Aorta (tissue), 5 donors: ENCODE results near the gene NDUFB8. TPM values are rescaled to one million over a fixed set of nuclear protein-coding genes. Genes with fewer than 3 reads are reported as not detected.
"Not testable (repeated sequence)": the region's sequence is repeated elsewhere in the genome, so short reads cannot be mapped to it uniquely, and the experiment has no call there.

Experiments used
- ATAC-seq: fragments of 200-7000 bp; cut with Tn5 transposase; one replicate; pipeline ENCODE4 v1.9.1; 2022; ENCODE audit warnings: moderate library complexity; ENCODE audit not compliant: low FRiP score
- DNase-seq, 2 donors: peaks; one replicate each; pipeline ENCODE4 v3.0.0-alpha.2; 2020
- H3K27ac ChIP-seq, 2 donors: one replicate each; pipeline ENCODE4 v1.5.1; 2013; ENCODE audit warnings: low read length in 2 of 2, mild to moderate bottlenecking in 2 of 2, moderate library complexity in 2 of 2, control low read depth in 1 of 2, inconsistent platforms in 1 of 2, low read depth in 1 of 2
- H3K27me3 ChIP-seq, 2 donors: one replicate each; pipeline ENCODE4 v1.6.1; 2013; ENCODE audit warnings: control low read depth in 1 of 2, low read length in 1 of 2, mild to moderate bottlenecking in 1 of 2, moderate library complexity in 1 of 2; ENCODE audit not compliant: insufficient read depth in 2 of 2, control insufficient read depth in 1 of 2
- H3K36me3 ChIP-seq, 2 donors: one replicate each; pipeline ENCODE4 v1.6.1; 2013; ENCODE audit warnings: control low read depth in 1 of 2, low read length in 1 of 2, mild to moderate bottlenecking in 1 of 2; ENCODE audit not compliant: insufficient read depth in 2 of 2, control insufficient read depth in 1 of 2
- H3K4me1 ChIP-seq, 2 donors: one replicate each; pipeline ENCODE4 v1.6.1; 2013; ENCODE audit warnings: low read length in 2 of 2, control low read depth in 1 of 2, mild to moderate bottlenecking in 1 of 2, moderate library complexity in 1 of 2; ENCODE audit not compliant: insufficient read depth in 2 of 2, control insufficient read depth in 1 of 2
- H3K4me3 ChIP-seq, 2 donors: one replicate each; pipeline ENCODE4 v1.5.1; 2013; ENCODE audit warnings: low read length in 2 of 2, control low read depth in 1 of 2, mild to moderate bottlenecking in 1 of 2
- H3K9me3 ChIP-seq: one replicate; pipeline ENCODE4 v1.6.1; 2013; ENCODE audit warnings: mild to moderate bottlenecking, low read length; ENCODE audit not compliant: control insufficient read depth
- WGBS, 2 donors: extraction: QIAGEN DNeasy Blood & Tissue Kit; methylation state at CpG; one replicate each; pipeline ENCODE4 v1.1.7; 2013; 5-methylcytosine and 5-hydroxymethylcytosine counted together
- intact Hi-C, 2 donors: fragments of 100-400 bp; cut with DNase I; formaldehyde crosslinking; loops; one replicate each; pipeline versions ENCODE4 v1.14.2 to v1.15.0; 2022
- long read RNA-seq, 2 donors: library from polyadenylated mRNA; unstranded; transcript quantifications; one replicate each; pipeline ENCODE4 v2.0.0, GENCODE V29; 2020 to 2021
- polyA plus RNA-seq, 2 donors: library from polyadenylated mRNA; stranded (reverse); fragments of 200-250 nt; gene quantifications; one replicate each; pipeline ENCODE4 v1.2.3, GENCODE V29; 2013
- total RNA-seq, 2 donors: library from RNA; stranded (reverse); fragmentation: NEBNext Ultra II Directional; extraction: Animal tissue kit (Norgen Biotek cat#: 25700); gene quantifications; one replicate each; pipeline ENCODE4 v1.2.1, GENCODE V29; 2021
- donor health status: healthy with polysubstance abuse.
- donor health status: Bipolar disorder and iron deficiency.
- donor health status: DM: no; HTN: no; CAD: no.
- donor health status: DM: no; HTN: no; CAD: no.
- donor health status: DM: yes; HTN: yes; CAD: no.

NDUFB8 gene
- total RNA-seq (100 to 1,000 TPM; 127 TPM), polyA plus RNA-seq (100 to 1,000 TPM; 322 to 337 TPM)
- long read RNA-seq, donor 1, transcript NDUFB8-205 (4 exons, 829 nt) = minor isoform, 40 of 118 reads
- long read RNA-seq, donor 1, transcript NDUFB8-201 (5 exons, 671 nt) = major isoform, 57 of 118 reads
- long read RNA-seq, donor 1, partial matches to known transcripts = 5 of 118 reads
- long read RNA-seq, donor 1, other reads (novel, unspliced or antisense) = 7 of 118 reads
- long read RNA-seq, donor 2, transcript NDUFB8-201 (5 exons, 671 nt) = major isoform, 42 of 57 reads
- long read RNA-seq, donor 2, transcript NDUFB8-205 (4 exons, 829 nt) = minor isoform, 5 of 57 reads
- long read RNA-seq, donor 2, partial matches to known transcripts = 6 of 57 reads
- long read RNA-seq, donor 2, other reads (novel, unspliced or antisense) = 2 of 57 reads

DNA sequence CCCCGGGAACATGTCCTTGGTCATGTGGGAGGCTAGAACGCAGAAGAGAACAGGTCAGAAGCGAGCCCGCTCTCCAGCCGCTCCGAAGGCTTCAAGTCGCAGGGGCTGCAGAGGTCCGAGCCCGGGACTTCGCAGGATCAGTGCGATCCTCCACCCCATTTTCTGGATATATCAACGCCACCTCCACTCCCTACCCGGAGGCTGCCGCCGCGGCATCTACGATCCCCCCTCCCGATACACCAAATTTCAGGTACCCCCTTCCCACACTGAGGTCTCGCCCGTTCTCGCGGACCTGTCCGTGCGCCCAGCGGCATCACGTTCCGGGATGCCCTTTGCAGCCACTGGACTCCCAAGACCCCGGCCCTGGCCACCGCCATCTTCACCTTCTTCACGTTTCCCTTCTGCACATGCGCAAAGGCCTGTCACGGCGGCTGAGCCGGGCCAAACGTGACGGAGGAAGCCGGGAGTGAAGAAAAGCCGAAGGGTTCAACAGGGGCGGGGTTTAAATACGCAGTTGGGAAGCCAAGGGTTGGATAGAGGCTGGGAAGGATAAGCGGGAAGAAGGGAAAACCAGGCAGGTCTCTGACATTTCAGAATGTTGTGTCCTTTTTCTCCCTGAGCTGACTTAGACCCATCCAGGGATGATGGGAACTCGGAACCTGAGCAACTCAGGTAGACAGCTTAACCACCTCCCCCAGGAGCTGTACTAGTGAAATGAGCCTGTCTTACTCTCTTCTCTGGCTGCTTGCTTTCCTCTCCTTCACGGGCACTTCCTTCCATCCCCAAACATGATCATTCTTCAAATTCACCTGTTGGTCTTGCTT, at the start of gene NDUFB8:
TSS of gene NDUFB8 (minus strand) at position 397 of the 824 bp plus-strand sequence. CDS start at position 377, 20 bp downstream.
- 1% methylated on average over 43 of the region's 43 CpGs for WGBS, 2 donors
- peak within 1 kb of the TSS; percentile 35 to 74 for H3K4me3 ChIP-seq
- H3K27me3 ChIP-seq = no peaks in the 10 kb centered on the region
- ATAC-seq (peak; percentile 95), DNase-seq (peak; percentile 93 to 96)
- no peaks in the 10 kb centered on the region for H3K9me3 ChIP-seq
- no peaks in the 10 kb centered on the region for H3K4me1 ChIP-seq
- H3K36me3 ChIP-seq = peaks cover 0 to 4% of the 10 kb centered on the region in 2 donors
- intact Hi-C loops = loop anchor here (10.0 kb wide), 2 partner anchors 185 to 385 kb away; partner anchors contain the start of genes SLF2 (in 2 of the 2) and SCD (in 1 of the 2)
- peak within 1 kb of the TSS in 1 of 2 donors; percentile 71 for H3K27ac ChIP-seq

DNA sequence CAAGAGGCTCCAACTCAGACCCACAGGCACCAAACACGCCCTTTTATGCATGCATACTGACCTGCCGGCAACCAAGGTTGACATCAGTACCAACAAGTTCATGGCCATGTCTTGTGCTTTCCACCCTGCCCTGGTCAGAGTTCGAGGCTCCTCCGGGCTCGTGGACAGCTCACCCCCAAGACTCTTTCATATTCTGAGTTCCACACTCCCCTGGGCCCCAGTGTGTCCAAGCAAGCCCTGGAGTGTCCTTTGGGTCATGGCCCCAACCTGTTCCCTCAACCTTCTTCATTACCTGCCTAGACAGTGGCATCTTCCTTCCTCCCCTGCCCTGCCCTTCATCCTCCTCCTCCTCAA, 46.6 kb upstream of the NDUFB8 start:
- 78 to 82% methylated on average over 5 of the region's 5 CpGs for WGBS, 2 donors
- Histone ChIP-seq H3K4me3 (no peak overlapping the region), H3K4me1 (no peaks in the 10 kb centered on the region), H3K9me3 (no peaks in the 10 kb centered on the region), H3K27me3 (no peaks in the 10 kb centered on the region), H3K27ac (no peak overlapping the region), H3K36me3 (no peaks in the 10 kb centered on the region)
- DNase-seq = no peak
- intact Hi-C loops = no loop called here
- no peak for ATAC-seq

DNA sequence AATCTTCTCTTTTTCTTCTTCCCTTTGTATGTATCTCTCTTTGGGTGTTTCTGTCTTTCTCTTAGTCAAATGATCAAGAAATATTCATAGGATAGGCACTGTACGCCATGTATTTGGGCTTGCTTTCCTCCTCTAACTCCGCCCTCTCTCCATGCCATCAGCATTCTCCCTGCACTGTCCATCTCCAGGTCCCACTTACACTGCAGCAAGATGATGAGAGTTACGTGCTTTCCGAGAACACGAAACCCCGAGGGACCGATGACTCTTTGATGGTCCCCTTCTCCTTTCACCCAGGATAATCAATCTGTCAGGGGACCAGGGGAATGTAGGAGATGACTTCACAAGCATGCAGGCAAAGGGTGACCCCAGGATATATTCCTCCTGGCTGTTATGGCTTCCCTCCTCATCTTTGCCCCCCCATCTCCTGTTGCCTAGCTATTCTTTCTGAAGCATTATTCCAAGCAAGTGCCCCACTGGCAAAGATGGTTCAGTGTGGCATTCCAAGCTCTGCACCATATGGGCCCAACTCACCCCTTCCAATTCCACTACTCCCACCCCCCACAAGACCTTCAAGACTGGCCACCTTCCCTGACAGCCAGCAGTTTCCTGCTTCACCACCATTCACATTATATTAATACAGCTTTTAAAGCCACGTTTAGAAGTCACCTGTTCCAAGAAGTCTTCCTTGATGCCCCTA, 46.1 kb upstream of the NDUFB8 start:
- no peaks in the 10 kb centered on the region for H3K27me3 ChIP-seq
- intact Hi-C loops = no loop called here

DNA sequence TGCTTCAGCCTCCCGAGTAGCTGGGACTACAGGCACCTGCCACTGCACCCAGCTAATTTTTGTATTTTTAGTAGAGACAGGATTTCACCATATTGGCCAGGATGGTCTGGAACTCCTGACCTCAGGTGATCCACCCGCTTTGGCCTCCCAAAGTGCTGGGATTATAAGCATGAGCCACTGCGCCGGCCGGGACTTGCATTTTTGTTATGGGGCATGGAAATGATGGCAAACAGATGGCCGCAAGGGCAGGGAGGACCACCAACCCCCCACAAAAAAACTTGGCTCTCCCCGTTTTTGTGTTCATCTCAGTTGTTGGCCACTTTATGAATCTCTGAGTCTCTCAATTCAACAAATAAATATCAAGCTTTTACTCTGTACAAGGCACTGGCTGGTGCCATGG, 45.5 kb upstream of the NDUFB8 start:
- DNase-seq, H3K4me1 ChIP-seq, H3K36me3 ChIP-seq, H3K27me3 ChIP-seq, H3K4me3 ChIP-seq, H3K27ac ChIP-seq, ATAC-seq, H3K9me3 ChIP-seq, intact Hi-C loops: not testable (repeated sequence)
- 77 to 78% methylated on average over 7 of the region's 7 CpGs for WGBS, 2 donors

More for the DNA sequence above, 46.1 kb upstream of the NDUFB8 start:
- H3K9me3 ChIP-seq = no peaks in the 10 kb centered on the region
- H3K4me1 ChIP-seq = no peaks in the 10 kb centered on the region
- no peak overlapping the region for H3K4me3 ChIP-seq
- H3K36me3 ChIP-seq = no peaks in the 10 kb centered on the region
- H3K27ac ChIP-seq = no peak overlapping the region
- DNase-seq (no peak), ATAC-seq (no peak)
- WGBS, 2 donors = 72% methylated on average over 8 of the region's 8 CpGs

DNA sequence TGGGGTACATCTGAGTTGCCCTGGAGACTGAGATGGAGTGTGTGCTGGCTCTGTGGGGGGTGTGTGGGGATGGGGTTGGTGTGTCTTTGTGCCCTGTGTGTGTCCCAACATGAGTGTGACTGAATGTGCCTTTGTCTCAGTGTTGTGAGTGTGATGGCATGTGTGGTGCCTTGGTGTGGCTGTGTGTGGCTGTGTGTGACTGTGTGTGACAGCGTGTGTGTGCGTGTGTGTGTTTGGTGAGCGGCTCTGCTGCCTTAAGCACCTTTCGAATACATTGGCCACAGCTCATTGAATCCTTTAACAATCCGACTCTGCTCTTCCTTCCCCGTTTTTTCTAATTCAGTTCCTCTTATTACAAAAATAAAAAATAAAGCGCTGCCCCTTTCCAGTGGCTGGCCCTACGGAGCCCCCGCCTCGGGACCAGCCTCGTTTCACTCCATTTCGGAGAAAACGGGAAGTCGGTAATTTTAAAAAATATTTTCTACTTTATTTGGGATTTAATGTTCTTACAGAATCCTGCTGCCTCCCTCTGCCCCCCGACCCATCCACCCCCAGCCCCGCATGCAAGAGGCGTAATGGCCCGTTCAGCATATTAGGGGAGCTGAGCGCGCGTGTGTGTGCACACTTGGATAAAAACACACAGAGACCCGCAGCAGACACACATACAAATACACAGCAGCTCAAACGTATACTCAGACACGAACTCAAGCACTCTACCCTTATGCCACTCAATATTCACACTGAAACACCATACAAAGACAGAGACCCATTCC, 41.6 kb upstream of the NDUFB8 start:
- DNase-seq (no peak), ATAC-seq (no peak)
- H3K27me3 ChIP-seq = peaks cover 0 to 3% of the 10 kb centered on the region in 2 donors
- no peaks in the 10 kb centered on the region for H3K9me3 ChIP-seq
- H3K4me1 ChIP-seq = no peaks in the 10 kb centered on the region
- no peak overlapping the region for H3K27ac ChIP-seq
- WGBS, 2 donors = 84 to 86% methylated on average over 24 of the region's 24 CpGs
- H3K4me3 ChIP-seq = no peak overlapping the region
- intact Hi-C loops = no loop called here
- H3K36me3 ChIP-seq = no peaks in the 10 kb centered on the region

DNA sequence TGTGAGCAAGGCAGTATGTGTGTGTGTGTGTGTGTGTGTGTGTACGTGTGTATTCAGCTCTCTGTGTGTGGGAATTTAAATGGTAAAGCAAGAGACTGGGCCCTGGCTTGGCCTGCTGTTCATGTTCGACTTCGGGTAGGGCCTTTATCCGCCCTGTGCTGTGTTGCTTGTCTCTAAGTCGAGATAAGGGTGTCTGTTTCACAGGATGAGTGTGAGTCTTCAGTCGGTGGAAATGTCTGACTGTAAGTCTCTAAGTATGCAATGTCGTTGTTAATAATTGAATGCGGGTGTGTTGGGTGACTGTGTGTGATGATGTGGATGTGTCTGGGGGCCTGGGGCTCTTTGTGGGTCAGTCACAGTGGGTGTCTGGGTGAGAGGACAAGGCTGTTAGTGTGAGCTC, 40.8 kb upstream of the NDUFB8 start:
- H3K27ac ChIP-seq = no peak overlapping the region
- H3K27me3 ChIP-seq = peaks cover 0 to 3% of the 10 kb centered on the region in 2 donors
- no peaks in the 10 kb centered on the region for H3K4me1 ChIP-seq
- no peak for DNase-seq
- no peaks in the 10 kb centered on the region for H3K36me3 ChIP-seq
- intact Hi-C loops = no loop called here
- 62 to 64% methylated on average over 8 of the region's 8 CpGs for WGBS, 2 donors
- no peaks in the 10 kb centered on the region for H3K9me3 ChIP-seq
- no peak overlapping the region for H3K4me3 ChIP-seq
- ATAC-seq = no peak

DNA sequence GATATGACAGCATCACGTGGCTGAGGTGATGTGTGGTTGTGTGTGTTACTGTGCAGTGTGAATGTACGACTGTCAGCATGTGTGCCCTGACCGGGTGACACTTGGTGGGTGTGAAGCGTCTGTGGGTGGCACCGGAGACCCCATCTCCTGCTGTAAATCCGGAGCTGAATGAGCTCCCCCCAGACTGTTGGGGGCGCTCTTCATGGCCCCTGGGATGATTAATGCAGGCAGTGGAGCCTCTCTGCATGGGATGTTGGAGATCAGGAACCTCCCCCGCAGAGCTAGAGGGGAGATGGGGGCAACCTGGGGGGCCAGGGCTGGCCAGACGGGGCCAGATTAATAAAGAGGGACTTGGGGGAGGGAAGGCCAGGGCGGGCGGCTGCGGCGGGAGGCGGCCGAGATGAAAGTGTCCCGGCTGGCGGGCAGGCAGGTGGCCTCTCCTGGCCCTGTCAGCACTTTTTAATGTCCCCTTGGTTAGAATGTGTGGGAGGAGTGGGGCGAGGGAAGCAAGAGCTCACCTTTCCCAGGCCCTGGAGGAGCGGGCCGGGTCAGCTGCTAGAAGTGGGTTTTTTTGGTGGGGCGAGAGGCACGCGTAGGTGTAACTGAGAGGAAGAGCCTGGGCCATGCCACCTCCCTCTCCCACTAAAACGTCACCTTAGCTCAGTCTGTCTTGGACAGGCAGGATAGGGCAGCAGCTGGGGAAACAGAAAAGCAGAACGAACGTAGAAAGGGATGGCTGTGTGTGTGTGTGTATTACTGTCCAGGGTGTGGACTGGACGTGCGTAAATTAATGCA, 40.2 kb upstream of the NDUFB8 start:
- WGBS, 2 donors = 16% methylated on average over 28 of the region's 28 CpGs
- DNase-seq (no peak), ATAC-seq (no peak)
- no peaks in the 10 kb centered on the region for H3K36me3 ChIP-seq
- H3K27ac ChIP-seq = no peak overlapping the region
- H3K9me3 ChIP-seq = no peaks in the 10 kb centered on the region
- intact Hi-C loops = loop anchor here in 1 of 2 donors (10.0 kb wide), 1 partner anchor 305 kb away; no protein-coding TSS in a partner anchor
- H3K4me1 ChIP-seq = no peaks in the 10 kb centered on the region
- H3K27me3 ChIP-seq = peaks cover 0 to 3% of the 10 kb centered on the region in 2 donors
- H3K4me3 ChIP-seq = no peak overlapping the region
